GM12864 (cell line): Measurements from ENCODE around the gene CTNNA3.

Source experiments
- DNase-seq: peaks from one replicate; pipeline ENCODE4 v3.0.0-alpha.2; 2011; ENCODE audit warnings: low read depth
- H3K4me3 ChIP-seq: 2 replicates; pipeline ENCODE4 v1.5.1; 2011; ENCODE audit warnings: mild to moderate bottlenecking, low read depth, low read length, control low read depth
- CTCF ChIP-seq: IDR thresholded peaks from 2 replicates; pipeline ENCODE4 v1.5.1; 2011; ENCODE audit warnings: low read depth, mild to moderate bottlenecking, moderate library complexity, low read length, control low read depth, inconsistent platforms; ENCODE audit errors: missing control alignments

The CTNNA3 gene

GRCh38 chr10:66925373-66925772 lies 770.6 kb downstream of the CTNNA3 start:
- no peak overlapping the region for H3K4me3 ChIP-seq
- no peak for DNase-seq

DNA sequence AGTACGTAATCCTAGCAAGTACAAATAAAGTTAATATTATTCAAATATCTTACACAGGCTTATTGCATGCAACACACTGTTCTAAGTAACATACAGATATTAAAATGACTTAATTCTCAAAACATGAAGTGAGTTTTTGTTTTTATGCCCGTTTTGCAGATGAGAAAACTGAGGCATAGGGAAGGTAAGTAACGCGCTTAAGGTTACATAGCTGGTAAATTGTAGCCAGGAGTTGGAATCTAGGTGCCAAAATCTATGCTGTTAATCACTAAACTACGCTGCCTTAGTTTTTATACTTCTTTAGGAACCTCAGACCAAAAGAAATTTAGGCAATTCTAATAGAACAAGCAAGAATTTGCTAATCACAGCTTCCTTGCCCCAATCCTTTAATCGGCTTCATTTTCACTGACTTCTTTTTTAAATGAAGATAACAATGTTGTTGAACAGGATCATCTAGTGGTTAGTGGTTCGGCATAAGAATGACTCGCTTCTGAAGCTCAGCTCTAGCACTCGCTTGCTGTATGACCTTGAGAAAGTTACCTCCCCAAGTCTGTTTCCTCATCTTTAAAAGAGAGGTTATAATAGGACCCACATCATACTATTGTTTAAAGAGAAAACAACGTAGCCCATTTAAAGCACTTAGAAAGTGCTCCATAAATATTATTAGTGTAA lies 771.2 kb downstream of the CTNNA3 start:
- no peak for DNase-seq
- no peak overlapping the region for H3K4me3 ChIP-seq
- no peak for TF ChIP-seq CTCF

More at GRCh38 chr10:66925373-66925772, 770.6 kb downstream of the CTNNA3 start:
- no peak for TF ChIP-seq CTCF

GRCh38 chr10:66919248-66919647 lies 776.7 kb downstream of the CTNNA3 start:
- no peak overlapping the region for H3K4me3 ChIP-seq
- no peak for TF ChIP-seq CTCF
- DNase-seq: no peak

GRCh38 chr10:66917104-66917503 lies 778.9 kb downstream of the CTNNA3 start:
- no peak for TF ChIP-seq CTCF
- no peak for DNase-seq
- H3K4me3 ChIP-seq: no peak overlapping the region

DNA sequence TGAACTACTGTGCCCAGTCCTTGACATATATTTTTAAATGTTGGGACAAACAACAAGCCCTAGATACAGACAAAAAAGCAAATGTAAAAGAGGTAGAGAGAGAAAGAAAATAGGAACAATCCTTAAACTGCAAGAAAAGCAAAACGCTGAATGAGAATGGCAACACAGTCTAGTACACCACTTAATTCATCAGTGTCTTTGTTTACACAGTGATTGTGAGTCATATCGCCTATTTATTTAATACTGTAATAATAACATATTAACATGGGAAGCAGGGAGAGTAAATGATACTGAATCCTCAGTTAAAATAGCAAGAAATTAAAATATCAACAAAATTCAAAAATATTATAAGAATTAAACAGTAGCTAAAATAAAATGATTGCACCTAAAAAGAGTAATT lies 780.0 kb downstream of the CTNNA3 start:
- TF ChIP-seq CTCF: no peak
- DNase-seq: no peak

DNA sequence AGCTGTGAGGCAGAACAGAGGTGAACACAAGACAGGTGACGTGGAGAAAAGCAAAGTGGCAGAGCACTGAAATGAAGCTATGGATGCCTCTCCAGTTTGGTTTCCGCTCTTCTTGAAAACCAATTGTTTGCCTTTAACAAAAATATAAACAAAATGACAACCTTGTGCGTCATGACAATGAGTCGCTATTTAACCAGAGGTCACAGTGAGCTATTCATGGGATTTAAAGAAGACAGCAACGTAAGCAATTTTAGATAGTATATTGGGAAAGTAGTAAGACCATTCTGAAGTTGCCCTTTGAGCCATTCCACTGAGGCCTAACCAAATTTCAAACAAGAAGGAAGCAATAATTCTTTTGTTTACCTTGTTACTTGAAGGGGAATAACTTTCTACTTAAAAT lies 785.3 kb downstream of the CTNNA3 start:
- no peak overlapping the region for H3K4me3 ChIP-seq
- DNase-seq: no peak
- TF ChIP-seq CTCF: no peak

More for the DNA sequence above, 780.0 kb downstream of the CTNNA3 start:
- H3K4me3 ChIP-seq: no peak overlapping the region

- no peak for TF ChIP-seq CTCF
- H3K4me3 ChIP-seq: no peak overlapping the region
- DNase-seq: no peak
These were observed 803.1 kb downstream of the CTNNA3 start for GRCh38 chr10:66892871-66893270.
